ENCODE results near the gene NEU4. TPM values are rescaled to one million over a fixed set of nuclear protein-coding genes. Genes with fewer than 3 reads are reported as not detected.
A peak's percentile ranks its signal among the peaks of the same experiment; 100 is the strongest.

NEU4 gene
- total and polyA plus RNA-seq, 8 donors, result 0.17 to 0.55 (median 0.30) TPM; not detected in 1

DNA sequence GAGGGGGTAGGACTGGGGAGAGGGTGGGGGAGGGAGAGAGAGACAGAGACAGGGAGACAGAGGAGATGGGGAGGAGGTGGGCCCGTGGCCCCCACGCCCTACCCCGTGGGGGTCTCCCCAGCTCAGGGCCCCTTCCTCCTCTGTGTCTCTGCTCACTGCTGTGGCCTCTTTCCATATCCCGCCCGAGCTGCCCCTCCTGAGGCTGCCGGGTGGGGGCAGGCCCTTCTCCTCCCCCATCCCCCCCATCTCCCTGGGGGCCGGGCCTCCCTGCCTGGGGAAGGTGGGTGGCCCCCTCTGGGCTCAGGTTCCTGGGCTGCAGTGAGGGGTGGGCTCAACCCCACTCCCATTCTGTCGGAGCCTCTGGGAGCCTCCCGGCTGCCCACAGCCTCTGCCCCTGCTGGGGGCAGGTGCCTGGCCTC lies 50.0 kb downstream of the NEU4 start:
- Histone ChIP-seq H3K9me3 (no peaks in the 10 kb centered on the region), H3K27me3 (peaks cover 8 to 57% of the 10 kb centered on the region in 2 donors), H3K4me3 (peak overlapping the region in 1 of 2 donors; percentile 28), H3K36me3 (no peaks in the 10 kb centered on the region), H3K4me1 (peaks cover 5 to 25% of the 10 kb centered on the region in 2 donors), H3K27ac (peak overlapping the region; percentile 28 to 85)
- ATAC-seq (no peak), DNase-seq (peak in 1 of 4 donors; percentile 68)
- intact Hi-C loops (cut with DNase I), result no loop called here
- TF ChIP-seq, protein P1, sequence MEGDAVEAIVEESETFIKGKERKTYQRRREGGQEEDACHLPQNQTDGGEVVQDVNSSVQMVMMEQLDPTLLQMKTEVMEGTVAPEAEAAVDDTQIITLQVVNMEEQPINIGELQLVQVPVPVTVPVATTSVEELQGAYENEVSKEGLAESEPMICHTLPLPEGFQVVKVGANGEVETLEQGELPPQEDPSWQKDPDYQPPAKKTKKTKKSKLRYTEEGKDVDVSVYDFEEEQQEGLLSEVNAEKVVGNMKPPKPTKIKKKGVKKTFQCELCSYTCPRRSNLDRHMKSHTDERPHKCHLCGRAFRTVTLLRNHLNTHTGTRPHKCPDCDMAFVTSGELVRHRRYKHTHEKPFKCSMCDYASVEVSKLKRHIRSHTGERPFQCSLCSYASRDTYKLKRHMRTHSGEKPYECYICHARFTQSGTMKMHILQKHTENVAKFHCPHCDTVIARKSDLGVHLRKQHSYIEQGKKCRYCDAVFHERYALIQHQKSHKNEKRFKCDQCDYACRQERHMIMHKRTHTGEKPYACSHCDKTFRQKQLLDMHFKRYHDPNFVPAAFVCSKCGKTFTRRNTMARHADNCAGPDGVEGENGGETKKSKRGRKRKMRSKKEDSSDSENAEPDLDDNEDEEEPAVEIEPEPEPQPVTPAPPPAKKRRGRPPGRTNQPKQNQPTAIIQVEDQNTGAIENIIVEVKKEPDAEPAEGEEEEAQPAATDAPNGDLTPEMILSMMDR (IDR thresholded peaks at IDR 0.05), result no peak

- intact Hi-C loops (cut with DNase I), result no loop called here
- H3K36me3 ChIP-seq, result no peaks in the 10 kb centered on the region
- peak in 3 of 4 donors; percentile 65 to 78 (median 66) for DNase-seq
- H3K27me3 ChIP-seq, result peaks cover 8 to 62% of the 10 kb centered on the region in 2 donors
- peaks cover 5 to 25% of the 10 kb centered on the region in 2 donors for H3K4me1 ChIP-seq
- H3K9me3 ChIP-seq, result no peaks in the 10 kb centered on the region
- TF ChIP-seq, protein P1 (IDR thresholded peaks at IDR 0.05), result no peak
- H3K4me3 ChIP-seq, result peak overlapping the region in 1 of 2 donors; percentile 28
- ATAC-seq, result peak; percentile 57
- peak overlapping the region; percentile 28 to 85 for H3K27ac ChIP-seq
Measured at GRCh38 chr2:241859436-241860183, 50.6 kb downstream of the NEU4 start.

- no peaks in the 10 kb centered on the region for H3K9me3 ChIP-seq
- peak overlapping the region in 1 of 2 donors; percentile 13 for H3K4me3 ChIP-seq
- TF ChIP-seq, protein P1 (IDR thresholded peaks at IDR 0.05), result no peak
- H3K27ac ChIP-seq, result peak overlapping the region; percentile 28 to 85
- no peak for ATAC-seq
- DNase-seq, result peak in 1 of 4 donors; percentile 70
- H3K36me3 ChIP-seq, result no peaks in the 10 kb centered on the region
- peaks cover 5 to 25% of the 10 kb centered on the region in 2 donors for H3K4me1 ChIP-seq
- intact Hi-C loops (cut with DNase I), result no loop called here
- peaks cover 8 to 62% of the 10 kb centered on the region in 2 donors for H3K27me3 ChIP-seq
Measured at GRCh38 chr2:241860184-241861078, 51.4 kb downstream of the NEU4 start.

DNA sequence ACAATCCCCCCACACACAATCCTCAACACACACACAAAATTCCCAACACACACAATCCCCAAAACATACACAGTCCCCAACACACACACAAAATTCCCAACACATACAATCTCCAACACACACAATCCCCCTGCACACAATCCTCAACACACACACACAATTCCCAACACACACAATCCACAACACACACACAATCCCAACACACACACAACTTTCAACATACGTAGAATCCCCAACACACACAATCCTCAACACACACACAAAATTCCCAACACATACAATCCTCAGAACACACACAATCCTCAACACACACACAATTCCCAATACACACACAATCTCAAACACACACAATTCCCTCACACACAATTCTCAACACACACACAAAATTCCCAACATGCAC lies 52.3 kb downstream of the NEU4 start:
- peaks cover 8 to 66% of the 10 kb centered on the region in 2 donors for H3K27me3 ChIP-seq
- ATAC-seq (no peak), DNase-seq (no peak)
- intact Hi-C loops (cut with DNase I), result no loop called here
- H3K4me3 ChIP-seq, result no peak overlapping the region
- H3K4me1 ChIP-seq, result peaks cover 5 to 25% of the 10 kb centered on the region in 2 donors
- no peaks in the 10 kb centered on the region for H3K9me3 ChIP-seq
- no peak overlapping the region for H3K27ac ChIP-seq
- no peaks in the 10 kb centered on the region for H3K36me3 ChIP-seq
- TF ChIP-seq, protein P1 (IDR thresholded peaks at IDR 0.05), result no peak

- TF ChIP-seq, protein P1 (IDR thresholded peaks at IDR 0.05), result no peak
- ATAC-seq (no peak), DNase-seq (peak in 1 of 4 donors; percentile 18)
- H3K27ac ChIP-seq, result no peak overlapping the region
- intact Hi-C loops (cut with DNase I), result no loop called here
- H3K27me3 ChIP-seq, result peaks cover 8 to 70% of the 10 kb centered on the region in 2 donors
- no peak overlapping the region for H3K4me3 ChIP-seq
- H3K4me1 ChIP-seq, result peaks cover 5 to 25% of the 10 kb centered on the region in 2 donors
- no peaks in the 10 kb centered on the region for H3K36me3 ChIP-seq
- H3K9me3 ChIP-seq, result no peaks in the 10 kb centered on the region
Measured at GRCh38 chr2:241862093-241862492, 53.1 kb downstream of the NEU4 start.

Data from left lung (tissue), 10 donors.